Measurements from ENCODE around the gene DDR2.

- TF ChIP-seq RXRA (IDR thresholded peaks at IDR 0.05; ENCODE audit: borderline replicate concordance, low read depth) (no peak), CTCF (IDR thresholded peaks at IDR 0.05) (no peak), POLR2AphosphoS5 (IDR thresholded peaks at IDR 0.05; ENCODE audit: low read depth, low read length) (no peak), IRF3 (IDR thresholded peaks at IDR 0.05; ENCODE audit: low read depth, low read length) (no peak), EP300 (IDR thresholded peaks at IDR 0.05; ENCODE audit: borderline replicate concordance in 1 of 2, low read depth in 1 of 2, low read length in 1 of 2) (no peak), EZH2phosphoT487 (IDR thresholded peaks at IDR 0.05; ENCODE audit: borderline replicate concordance, low read depth) (no peak), PBX3 (IDR thresholded peaks at IDR 0.05) (no peak), TEAD4 (IDR thresholded peaks at IDR 0.05; ENCODE audit: borderline replicate concordance, insufficient read depth) (no peak), TAF1 (IDR thresholded peaks at IDR 0.05; ENCODE audit: borderline replicate concordance, low read depth, low read length) (no peak)
Observed at GRCh38 chr1:162697140-162697895, 65.1 kb downstream of the DDR2 start.
